ENCODE measurements around the gene PHPT1.
"Not testable (repeated sequence)": the region's sequence is repeated elsewhere in the genome, so short reads cannot be mapped to it uniquely, and the experiment has no call there.

The PHPT1 gene

GRCh38 chr9:136823136-136824046 lies 25.8 kb upstream of the PHPT1 start:
- peak; percentile 59 for DNase-seq

- no peak for DNase-seq
Measured at GRCh38 chr9:136824496-136825225, 24.5 kb upstream of the PHPT1 start.

GRCh38 chr9:136825295-136826187 lies 23.7 kb upstream of the PHPT1 start:
- no peak for DNase-seq

- DNase-seq = no peak
Measured at GRCh38 chr9:136826188-136826541, 23.0 kb upstream of the PHPT1 start.

GRCh38 chr9:136826703-136827582 lies 22.3 kb upstream of the PHPT1 start:
- DNase-seq = no peak

GRCh38 chr9:136827794-136828473 lies 21.3 kb upstream of the PHPT1 start:
- DNase-seq = no peak

GRCh38 chr9:136828474-136829140 lies 20.6 kb upstream of the PHPT1 start:
- DNase-seq = no peak

- no peak for DNase-seq
Measured at GRCh38 chr9:136829412-136829811, 19.8 kb upstream of the PHPT1 start.

GRCh38 chr9:136829981-136830885 lies 19.0 kb upstream of the PHPT1 start:
- DNase-seq = no peak

GRCh38 chr9:136831002-136831719 lies 18.0 kb upstream of the PHPT1 start:
- no peak for DNase-seq

- no peak for DNase-seq
Measured at GRCh38 chr9:136831720-136832104, 17.5 kb upstream of the PHPT1 start.

- no peak for DNase-seq
Measured at GRCh38 chr9:136832581-136832980, 16.6 kb upstream of the PHPT1 start.

GRCh38 chr9:136833381-136834048 lies 15.7 kb upstream of the PHPT1 start:
- not testable (repeated sequence) for DNase-seq

GRCh38 chr9:136835162-136835931 lies 13.9 kb upstream of the PHPT1 start:
- no peak for DNase-seq

GRCh38 chr9:136835932-136836904 lies 13.0 kb upstream of the PHPT1 start:
- DNase-seq = no peak

GRCh38 chr9:136837146-136837855 lies 11.9 kb upstream of the PHPT1 start:
- no peak for DNase-seq
